CD8-positive, alpha-beta memory T cell (primary cell): ENCODE measurements around the gene NKTR. TPM values are rescaled to one million over a fixed set of nuclear protein-coding genes. Genes with fewer than 3 reads are reported as not detected.

Source experiments
- CTCF ChIA-PET: fragments of 350-600 bp; sonication (Branson Sonifier 250); formaldehyde crosslinking; loops from one replicate; lab custom pipeline; 2021; ENCODE audit warnings: antibody characterized with exemption; lab: Charles Lee
- POLR2A ChIA-PET: fragments of 350-600 bp; sonication (Branson Sonifier 250); formaldehyde crosslinking; loops from one replicate; lab custom pipeline; 2021; ENCODE audit warnings: antibody characterized with exemption; lab: Charles Lee
- DNase-seq, 5 donors: peaks; one replicate each; pipeline versions ENCODE4 v3.0.0 to v3.0.0-alpha.2; 2020 to 2022; ENCODE audit warnings: mixed read lengths in 1 of 5
- H3K27ac ChIP-seq: one replicate; pipeline ENCODE4 v1.7.0; 2013; ENCODE audit warnings: low read depth, mild to moderate bottlenecking, low read length, moderate library complexity
- H3K27me3 ChIP-seq: 2 replicates; pipeline ENCODE4 v1.7.0; 2013; ENCODE audit warnings: low read length, mild to moderate bottlenecking; ENCODE audit not compliant: insufficient read depth, poor library complexity, severe bottlenecking
- H3K36me3 ChIP-seq: 2 replicates; pipeline ENCODE4 v1.7.0; 2013; ENCODE audit warnings: mild to moderate bottlenecking, low read length, moderate library complexity; ENCODE audit not compliant: insufficient read depth
- H3K4me1 ChIP-seq: 2 replicates; pipeline ENCODE4 v1.7.0; 2013; ENCODE audit warnings: mild to moderate bottlenecking, low read length, moderate library complexity; ENCODE audit not compliant: insufficient read depth
- H3K4me3 ChIP-seq: 2 replicates; pipeline ENCODE4 v1.7.0; 2013; ENCODE audit warnings: mild to moderate bottlenecking, low read length
- H3K9me3 ChIP-seq: 2 replicates; pipeline ENCODE4 v1.7.0; 2013; ENCODE audit warnings: mild to moderate bottlenecking, low read length
- H3K27ac Mint-ChIP-seq, 8 donors: one replicate each; pipeline ENCODE4 v1.8.0; 2020 to 2021; ENCODE audit warnings: mixed read lengths in 8 of 8, mild to moderate bottlenecking in 6 of 8, inconsistent platforms in 3 of 8, moderate library complexity in 3 of 8
- H3K27me3 Mint-ChIP-seq, 2 donors: one replicate each; pipeline ENCODE4 v1.8.0; 2020 to 2021; ENCODE audit warnings: mixed read lengths in 2 of 2, mild to moderate bottlenecking in 1 of 2, moderate library complexity in 1 of 2
- H3K36me3 Mint-ChIP-seq, 3 donors: one replicate each; pipeline ENCODE4 v1.8.0; 2020 to 2021; ENCODE audit warnings: mixed read lengths in 3 of 3, inconsistent platforms in 1 of 3, mild to moderate bottlenecking in 1 of 3
- H3K4me1 Mint-ChIP-seq, 3 donors: one replicate each; pipeline ENCODE4 v1.8.0; 2020 to 2021; ENCODE audit warnings: mixed read lengths in 3 of 3, inconsistent platforms in 1 of 3, mild to moderate bottlenecking in 1 of 3
- H3K4me3 Mint-ChIP-seq, 7 donors: one replicate each; pipeline ENCODE4 v1.8.0; 2020 to 2021; ENCODE audit warnings: mixed read lengths in 7 of 7, mild to moderate bottlenecking in 6 of 7, moderate library complexity in 4 of 7, inconsistent platforms in 2 of 7
- H3K9me3 Mint-ChIP-seq, 5 donors: one replicate each; pipeline ENCODE4 v1.8.0; 2020 to 2022; ENCODE audit warnings: mixed read lengths in 5 of 5, mild to moderate bottlenecking in 3 of 5, moderate library complexity in 2 of 5, inconsistent platforms in 1 of 5
- polyA plus RNA-seq: library from polyadenylated mRNA; unstranded; fragments of 300-500 nt; fragmentation: Illumina TruSeq; gene quantifications from one replicate; pipeline ENCODE4 v1.2.3, GENCODE V29; 2021
- total RNA-seq, 2 experiments: library from RNA; stranded (reverse); gene quantifications; one replicate each; pipeline ENCODE4 v1.2.3, GENCODE V29; 2021

NKTR gene
- total and polyA plus RNA-seq, 3 experiments from 2014 or later, result 15.8 to 58.2 (median 54.1) TPM

GRCh38 chr3:42582474-42583070, 17.9 kb upstream of the NKTR start:
- H3K4me3 Mint-ChIP-seq, result peak overlapping the region; percentile 88 to 98 (median 91)
- peaks cover 35 to 47% (median 43%) of the 10 kb centered on the region in 3 donors for H3K4me1 Mint-ChIP-seq
- peaks cover 5 to 14% (median 6%) of the 10 kb centered on the region in 3 donors for H3K36me3 Mint-ChIP-seq
- Histone ChIP-seq H3K27me3 (no peaks in the 10 kb centered on the region), H3K9me3 (no peaks in the 10 kb centered on the region), H3K27ac (peak overlapping the region; percentile 97), H3K4me3 (peak overlapping the region; percentile 64), H3K36me3 (no peaks in the 10 kb centered on the region), H3K4me1 (peaks cover 30% of the 10 kb centered on the region)
- no peak for DNase-seq
- POLR2A ChIA-PET, result interaction anchor here (2.2 to 3.0 kb wide), 2 partner anchors 9 to 17 kb away, joined by 23 read pairs; partner anchors contain the start of genes NKTR and SS18L2
- CTCF ChIA-PET, result interaction anchor here (0.8 to 2.7 kb wide), 9 partner anchors 8 to 80 kb away, joined by 3 to 11 read pairs (median 5); partner anchors contain the start of genes NKTR, SS18L2 and VIPR1
- no peaks in the 10 kb centered on the region for H3K9me3 Mint-ChIP-seq
- H3K27ac Mint-ChIP-seq, result peak overlapping the region; percentile 95 to 99 (median 98)
- H3K27me3 Mint-ChIP-seq, result no peaks in the 10 kb centered on the region

- Histone ChIP-seq H3K9me3 (no peaks in the 10 kb centered on the region), H3K27ac (no peak overlapping the region), H3K4me3 (no peak overlapping the region), H3K27me3 (no peaks in the 10 kb centered on the region), H3K36me3 (peaks cover 8% of the 10 kb centered on the region), H3K4me1 (peaks cover 30% of the 10 kb centered on the region)
- POLR2A ChIA-PET, result no interaction called here
- Mint-ChIP-seq H3K4me3 (peak overlapping the region in 1 of 7 donors; percentile 18), H3K4me1 (peaks cover 24 to 38% (median 36%) of the 10 kb centered on the region in 3 donors), H3K36me3 (peaks cover 0 to 20% (median 2%) of the 10 kb centered on the region in 3 donors), H3K9me3 (no peaks in the 10 kb centered on the region), H3K27me3 (peaks cover 0 to 3% of the 10 kb centered on the region in 2 donors), H3K27ac (peak overlapping the region in 2 of 8 donors; percentile 98 to 100)
- CTCF ChIA-PET, result interaction anchor here (1.2 to 1.6 kb wide), 2 partner anchors 16 to 30 kb away, joined by 3 to 4 read pairs; no protein-coding TSS in a partner anchor
- DNase-seq, result no peak
Measured at GRCh38 chr3:42588625-42589024, 11.9 kb upstream of the NKTR start.

- H3K9me3 Mint-ChIP-seq, result no peaks in the 10 kb centered on the region
- peak overlapping the region; percentile 93 to 100 (median 98) for H3K27ac Mint-ChIP-seq
- Histone ChIP-seq H3K27me3 (no peaks in the 10 kb centered on the region), H3K9me3 (no peaks in the 10 kb centered on the region), H3K27ac (peak overlapping the region; percentile 86), H3K36me3 (peaks cover 17% of the 10 kb centered on the region), H3K4me1 (peaks cover 34% of the 10 kb centered on the region), H3K4me3 (peak overlapping the region; percentile 74)
- CTCF ChIA-PET, result interaction anchor here (0.8 to 2.1 kb wide), 7 partner anchors 7 to 88 kb away, joined by 3 to 9 read pairs (median 4); partner anchors contain the start of genes SEC22C and VIPR1
- DNase-seq, result no peak
- H3K4me3 Mint-ChIP-seq, result peak overlapping the region; percentile 90 to 100 (median 98)
- H3K4me1 Mint-ChIP-seq, result peaks cover 31 to 46% (median 45%) of the 10 kb centered on the region in 3 donors
- peaks cover 0 to 29% (median 5%) of the 10 kb centered on the region in 3 donors for H3K36me3 Mint-ChIP-seq
- POLR2A ChIA-PET, result interaction anchor here (3.2 kb wide), 1 partner anchor 11 kb away, joined by 26 read pairs; the partner anchor contains the start of gene NKTR
- peaks cover 0 to 3% of the 10 kb centered on the region in 2 donors for H3K27me3 Mint-ChIP-seq
Measured at GRCh38 chr3:42589382-42590109, 10.9 kb upstream of the NKTR start.

- peaks cover 34% of the 10 kb centered on the region for H3K4me1 ChIP-seq
- peak overlapping the region; percentile 86 for H3K27ac ChIP-seq
- H3K27me3 ChIP-seq, result no peaks in the 10 kb centered on the region
- no peaks in the 10 kb centered on the region for H3K9me3 Mint-ChIP-seq
- H3K27ac Mint-ChIP-seq, result peak overlapping the region; percentile 93 to 100 (median 98)
- peak overlapping the region; percentile 90 to 100 (median 98) for H3K4me3 Mint-ChIP-seq
- peaks cover 31 to 46% (median 46%) of the 10 kb centered on the region in 3 donors for H3K4me1 Mint-ChIP-seq
- peaks cover 0 to 40% (median 7%) of the 10 kb centered on the region in 3 donors for H3K36me3 Mint-ChIP-seq
- no peaks in the 10 kb centered on the region for H3K9me3 ChIP-seq
- CTCF ChIA-PET, result interaction anchor here (1.0 to 2.1 kb wide), 10 partner anchors 9 to 90 kb away, joined by 3 to 9 read pairs (median 4); partner anchors contain the start of genes NKTR, SEC22C and VIPR1
- H3K27me3 Mint-ChIP-seq, result peaks cover 0 to 3% of the 10 kb centered on the region in 2 donors
- H3K4me3 ChIP-seq, result peak overlapping the region; percentile 74
- POLR2A ChIA-PET, result interaction anchor here (0.7 to 3.2 kb wide), 8 partner anchors 10 to 89 kb away, joined by 3 to 26 read pairs (median 4); partner anchors contain the start of genes NKTR, SEC22C, VIPR1 and ZBTB47
- no peak for DNase-seq
- peaks cover 20% of the 10 kb centered on the region for H3K36me3 ChIP-seq
Measured at GRCh38 chr3:42590989-42591756, 9.3 kb upstream of the NKTR start.

- peaks cover 0 to 3% of the 10 kb centered on the region in 2 donors for H3K27me3 Mint-ChIP-seq
- H3K27ac Mint-ChIP-seq, result peak overlapping the region; percentile 93 to 100 (median 98)
- peaks cover 0 to 45% (median 7%) of the 10 kb centered on the region in 3 donors for H3K36me3 Mint-ChIP-seq
- H3K4me1 Mint-ChIP-seq, result peaks cover 31 to 46% (median 46%) of the 10 kb centered on the region in 3 donors
- H3K27me3 ChIP-seq, result no peaks in the 10 kb centered on the region
- CTCF ChIA-PET, result interaction anchor here (1.6 to 2.1 kb wide), 2 partner anchors 35 to 90 kb away, joined by 3 to 9 read pairs; partner anchors contain the start of gene VIPR1
- H3K9me3 Mint-ChIP-seq, result no peaks in the 10 kb centered on the region
- H3K9me3 ChIP-seq, result no peaks in the 10 kb centered on the region
- POLR2A ChIA-PET, result interaction anchor here (1.3 to 3.2 kb wide), 3 partner anchors 9 to 15 kb away, joined by 3 to 26 read pairs (median 23); partner anchors contain the start of genes NKTR and SEC22C
- peak overlapping the region; percentile 90 to 100 (median 98) for H3K4me3 Mint-ChIP-seq
- peak overlapping the region; percentile 74 for H3K4me3 ChIP-seq
- peaks cover 34% of the 10 kb centered on the region for H3K4me1 ChIP-seq
- H3K36me3 ChIP-seq, result peaks cover 20% of the 10 kb centered on the region
- peak overlapping the region; percentile 86 for H3K27ac ChIP-seq
- no peak for DNase-seq
Measured at GRCh38 chr3:42591811-42592210, 8.7 kb upstream of the NKTR start.

- no peak overlapping the region for H3K27ac ChIP-seq
- peaks cover 34 to 50% (median 46%) of the 10 kb centered on the region in 3 donors for H3K4me1 Mint-ChIP-seq
- peaks cover 34% of the 10 kb centered on the region for H3K4me1 ChIP-seq
- H3K36me3 Mint-ChIP-seq, result peaks cover 0 to 48% (median 7%) of the 10 kb centered on the region in 3 donors
- no peak overlapping the region for H3K4me3 ChIP-seq
- H3K9me3 Mint-ChIP-seq, result no peaks in the 10 kb centered on the region
- peak overlapping the region in 6 of 8 donors; percentile 3 to 72 (median 23) for H3K27ac Mint-ChIP-seq
- peak overlapping the region in 1 of 7 donors; percentile 52 for H3K4me3 Mint-ChIP-seq
- H3K27me3 ChIP-seq, result no peaks in the 10 kb centered on the region
- DNase-seq, result no peak
- ChIA-PET CTCF (no interaction called here), POLR2A (no interaction called here)
- H3K9me3 ChIP-seq, result no peaks in the 10 kb centered on the region
- peaks cover 0 to 3% of the 10 kb centered on the region in 2 donors for H3K27me3 Mint-ChIP-seq
- H3K36me3 ChIP-seq, result peaks cover 20% of the 10 kb centered on the region
Measured at GRCh38 chr3:42593635-42594034, 6.9 kb upstream of the NKTR start.

- ChIA-PET POLR2A (no interaction called here), CTCF (interaction anchor here (1.1 kb wide), 1 partner anchor 14 kb away, joined by 3 read pairs; the partner anchor contains the start of gene SEC22C)
- Mint-ChIP-seq H3K36me3 (peaks cover 0 to 55% (median 7%) of the 10 kb centered on the region in 3 donors), H3K4me3 (peak overlapping the region in 1 of 7 donors; percentile 43), H3K9me3 (no peaks in the 10 kb centered on the region), H3K4me1 (peaks cover 36 to 48% (median 45%) of the 10 kb centered on the region in 3 donors), H3K27ac (peak overlapping the region in 1 of 8 donors; percentile 60), H3K27me3 (peaks cover 0 to under 1% of the 10 kb centered on the region in 2 donors)
- peaks cover 20% of the 10 kb centered on the region for H3K36me3 ChIP-seq
- H3K4me1 ChIP-seq, result peaks cover 32% of the 10 kb centered on the region
- no peak overlapping the region for H3K27ac ChIP-seq
- no peak overlapping the region for H3K4me3 ChIP-seq
- no peaks in the 10 kb centered on the region for H3K9me3 ChIP-seq
- H3K27me3 ChIP-seq, result no peaks in the 10 kb centered on the region
- DNase-seq, result no peak
Measured at GRCh38 chr3:42595682-42596081, 4.8 kb upstream of the NKTR start.
